ENCODE measurements around the gene RPL19. TPM values are rescaled to one million over a fixed set of nuclear protein-coding genes. Genes with fewer than 3 reads are reported as not detected.
A peak's percentile ranks its signal among the peaks of the same experiment; 100 is the strongest.

Gene RPL19
- total RNA-seq, 2 experiments from 2014 or later = 3,527 to 3,670 TPM

- H3K27me3 Mint-ChIP-seq = peaks cover 4% of the 10 kb centered on the region
- TF ChIP-seq CTCF (IDR thresholded peaks at IDR 0.05) = no peak
- DNase-seq (no peak), ATAC-seq (ENCODE audit: poor library complexity) (no peak)
- no peaks in the 10 kb centered on the region for H3K27me3 ChIP-seq (ENCODE audit: control insufficient read depth in 1 of 2, insufficient read depth in 2 of 2, low read length in 2 of 2)
- no peak overlapping the region for H3K4me3 Mint-ChIP-seq
- peaks cover 37% of the 10 kb centered on the region for H3K4me1 Mint-ChIP-seq (ENCODE audit: low read depth)
- intact Hi-C loops (cut with DNase I, micrococcal nuclease) = no loop called here
- H3K27ac ChIP-seq (ENCODE audit: low read depth in 1 of 2, low read length in 2 of 2) = no peak overlapping the region
- H3K36me3 Mint-ChIP-seq (ENCODE audit: low read depth) = no peaks in the 10 kb centered on the region
- H3K9me3 ChIP-seq (ENCODE audit: control insufficient read depth in 1 of 2, insufficient read depth in 1 of 2, low read length in 2 of 2) = no peaks in the 10 kb centered on the region
- ChIA-PET CTCF (interaction anchor here (6.7 kb wide), 1 partner anchor 32 kb away, joined by 122 read pairs; no protein-coding TSS in a partner anchor), POLR2A (interaction anchor here (1.0 kb wide), 1 partner anchor 41 kb away, joined by 4 read pairs; the partner anchor contains the start of gene RPL19)
- peaks cover 53% of the 10 kb centered on the region for H3K4me1 ChIP-seq (ENCODE audit: insufficient read depth, low read length)
- H3K4me3 ChIP-seq (ENCODE audit: low read length) = no peak overlapping the region
- no peaks in the 10 kb centered on the region for H3K9me3 Mint-ChIP-seq
- no peaks in the 10 kb centered on the region for H3K36me3 ChIP-seq (ENCODE audit: insufficient read depth, low read length)
- H3K27ac Mint-ChIP-seq = no peak overlapping the region
Measured at GRCh38 chr17:39240631-39241030, 40.5 kb downstream of the RPL19 start.

- Histone ChIP-seq H3K27ac (ENCODE audit: low read depth in 1 of 2, low read length in 2 of 2) (no peak overlapping the region), H3K9me3 (ENCODE audit: control insufficient read depth in 1 of 2, insufficient read depth in 1 of 2, low read length in 2 of 2) (no peaks in the 10 kb centered on the region), H3K27me3 (ENCODE audit: control insufficient read depth in 1 of 2, insufficient read depth in 2 of 2, low read length in 2 of 2) (no peaks in the 10 kb centered on the region), H3K4me1 (ENCODE audit: insufficient read depth, low read length) (peaks cover 32% of the 10 kb centered on the region), H3K36me3 (ENCODE audit: insufficient read depth, low read length) (no peaks in the 10 kb centered on the region), H3K4me3 (ENCODE audit: low read length) (no peak overlapping the region)
- ChIA-PET POLR2A (no interaction called here), CTCF (interaction anchor here (0.6 to 6.7 kb wide), 5 partner anchors 9 to 196 kb away, joined by 3 to 122 read pairs (median 5); no protein-coding TSS in a partner anchor)
- Mint-ChIP-seq H3K9me3 (no peaks in the 10 kb centered on the region), H3K27ac (no peak overlapping the region), H3K27me3 (peaks cover 4% of the 10 kb centered on the region), H3K4me1 (ENCODE audit: low read depth) (peaks cover 24% of the 10 kb centered on the region), H3K36me3 (ENCODE audit: low read depth) (no peaks in the 10 kb centered on the region), H3K4me3 (no peak overlapping the region)
- ATAC-seq (ENCODE audit: poor library complexity) (no peak), DNase-seq (no peak)
- intact Hi-C loops (cut with DNase I, micrococcal nuclease) = no loop called here
- TF ChIP-seq CTCF (IDR thresholded peaks at IDR 0.05) = no peak
Measured at GRCh38 chr17:39243155-39243554, 43.1 kb downstream of the RPL19 start.

- H3K27ac Mint-ChIP-seq = no peak overlapping the region
- Histone ChIP-seq H3K9me3 (ENCODE audit: control insufficient read depth in 1 of 2, insufficient read depth in 1 of 2, low read length in 2 of 2) (no peaks in the 10 kb centered on the region), H3K27ac (ENCODE audit: low read depth in 1 of 2, low read length in 2 of 2) (no peak overlapping the region), H3K27me3 (ENCODE audit: control insufficient read depth in 1 of 2, insufficient read depth in 2 of 2, low read length in 2 of 2) (no peaks in the 10 kb centered on the region), H3K36me3 (ENCODE audit: insufficient read depth, low read length) (no peaks in the 10 kb centered on the region), H3K4me1 (ENCODE audit: insufficient read depth, low read length) (peaks cover 22% of the 10 kb centered on the region), H3K4me3 (ENCODE audit: low read length) (no peak overlapping the region)
- peak in 1 of 14 experiments; percentile 31 for DNase-seq
- ATAC-seq (ENCODE audit: poor library complexity) = no peak
- TF ChIP-seq CTCF (IDR thresholded peaks at IDR 0.05) = no peak
- H3K4me1 Mint-ChIP-seq (ENCODE audit: low read depth) = peaks cover 16% of the 10 kb centered on the region
- CTCF ChIA-PET = interaction anchor here (0.5 to 6.7 kb wide), 16 partner anchors 10 to 373 kb away, joined by 3 to 122 read pairs (median 5); partner anchors contain the start of gene ARL5C
- POLR2A ChIA-PET = interaction anchor here (0.8 to 3.6 kb wide), 8 partner anchors 8 to 261 kb away, joined by 3 to 49 read pairs (median 4); partner anchors contain the start of gene RPL19
- no peaks in the 10 kb centered on the region for H3K36me3 Mint-ChIP-seq (ENCODE audit: low read depth)
- no peaks in the 10 kb centered on the region for H3K9me3 Mint-ChIP-seq
- intact Hi-C loops (cut with DNase I, micrococcal nuclease) = loop anchor here (1.0 to 2.0 kb wide), 4 partner anchors 37 to 261 kb away; no protein-coding TSS in a partner anchor
- no peak overlapping the region for H3K4me3 Mint-ChIP-seq
- H3K27me3 Mint-ChIP-seq = peaks cover 4% of the 10 kb centered on the region
Measured at GRCh38 chr17:39244016-39244599, 44.0 kb downstream of the RPL19 start.

Measured in CD4-positive, alpha-beta T cell (primary cell).